ENCODE results near the gene BTBD18.
"Not testable (repeated sequence)": the region's sequence is repeated elsewhere in the genome, so short reads cannot be mapped to it uniquely, and the experiment has no call there.

- TF ChIP-seq CTCF (IDR thresholded peaks at IDR 0.05 in 4 of 5, conservative IDR thresholded peaks at IDR 0.05 in 1 of 5); POLR2A (IDR thresholded peaks at IDR 0.05): not testable (repeated sequence)
Measured at GRCh38 chr11:57716726-57717125, 34.9 kb downstream of the BTBD18 start.
